Stimulated activated effector memory CD8-positive, alpha-beta T cell treated with anti-CD3 and anti-CD28 coated beads, Interleukin-12 subunit alpha, Interleukin-12 subunit beta, amount 100 ng/mL, for 72 hours (primary cell): ENCODE data around the gene DPP4.

Experiments used
- ATAC-seq: fragments of 150-1000 bp; cut with Tn5 transposase; 2 replicates; pipeline ENCODE4 v1.10.0; 2021
- DNase-seq, 2 donors: peaks; one replicate each; pipeline ENCODE4 v3.0.0; 2021 to 2022; ENCODE audit warnings: low spot score in 2 of 2
- H3K27ac Mint-ChIP-seq: one replicate; pipeline ENCODE4 v1.8.0; 2022; ENCODE audit warnings: mild to moderate bottlenecking, mixed read lengths
- H3K36me3 Mint-ChIP-seq: one replicate; pipeline ENCODE4 v1.8.0; 2022; ENCODE audit warnings: mild to moderate bottlenecking, mixed read lengths
- H3K4me1 Mint-ChIP-seq: one replicate; pipeline ENCODE4 v1.8.0; 2022; ENCODE audit warnings: mixed read lengths
- H3K4me3 Mint-ChIP-seq: one replicate; pipeline ENCODE4 v1.8.0; 2022; ENCODE audit warnings: mild to moderate bottlenecking, mixed read lengths
- H3K9me3 Mint-ChIP-seq: one replicate; pipeline ENCODE4 v1.8.0; 2022; ENCODE audit warnings: mixed read lengths

The DPP4 gene

DNA sequence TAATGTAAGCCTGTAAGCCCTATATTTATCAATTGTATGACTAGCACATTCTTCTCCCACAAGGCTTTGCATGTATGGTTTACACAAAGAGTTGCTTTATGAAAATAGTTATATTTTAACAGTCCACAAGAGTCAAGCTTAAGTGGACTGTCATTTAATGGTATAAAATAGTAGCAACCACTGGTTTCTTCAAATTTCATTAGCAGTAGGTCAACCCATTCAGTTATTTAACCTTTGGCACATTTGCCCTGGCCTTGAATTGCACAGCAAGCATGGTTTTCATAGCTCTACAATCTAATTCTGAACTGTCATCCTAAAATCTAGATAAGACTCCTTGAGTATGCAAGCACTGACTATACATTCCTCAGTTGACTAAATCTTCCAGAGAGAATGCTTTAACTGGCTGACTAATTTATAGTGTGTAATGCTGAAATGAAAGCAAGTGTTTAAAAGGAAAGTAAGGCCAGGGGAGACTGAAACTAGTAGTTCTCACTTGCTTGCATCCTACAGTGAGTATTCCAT lies 1.8 kb downstream of the DPP4 start:
- peaks cover 53% of the 10 kb centered on the region for H3K4me1 Mint-ChIP-seq
- peaks cover 27% of the 10 kb centered on the region for H3K36me3 Mint-ChIP-seq
- peak overlapping the region; percentile 91 for H3K4me3 Mint-ChIP-seq
- ATAC-seq = peak; percentile 85
- no peaks in the 10 kb centered on the region for H3K9me3 Mint-ChIP-seq
- H3K27ac Mint-ChIP-seq = peak overlapping the region; percentile 90
- DNase-seq = no peak

DNA sequence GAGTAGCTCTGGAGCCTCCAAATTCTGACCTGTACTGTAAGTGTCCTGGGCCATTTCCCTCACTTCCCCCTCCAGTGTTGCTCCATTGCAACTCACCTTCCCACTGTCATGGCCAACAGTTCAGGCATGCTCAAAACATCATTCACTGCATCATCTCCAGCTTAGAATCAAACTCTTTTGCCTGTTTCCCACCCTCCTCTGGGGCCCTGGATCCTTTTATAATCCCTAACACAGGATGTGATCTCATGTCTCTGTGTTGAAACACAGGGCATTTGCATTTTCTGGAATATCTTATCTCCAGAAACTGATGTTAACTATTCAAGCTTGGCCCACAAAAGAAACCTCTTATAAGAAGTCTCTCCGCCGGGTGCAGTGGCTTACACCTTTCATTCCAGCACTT lies 3.0 kb downstream of the DPP4 start:
- H3K4me3 Mint-ChIP-seq = peak overlapping the region; percentile 91
- peaks cover 61% of the 10 kb centered on the region for H3K4me1 Mint-ChIP-seq
- H3K36me3 Mint-ChIP-seq = peaks cover 27% of the 10 kb centered on the region
- H3K9me3 Mint-ChIP-seq = no peaks in the 10 kb centered on the region
- no peak for DNase-seq
- peak overlapping the region; percentile 54 for H3K27ac Mint-ChIP-seq
- ATAC-seq = no peak

DNA sequence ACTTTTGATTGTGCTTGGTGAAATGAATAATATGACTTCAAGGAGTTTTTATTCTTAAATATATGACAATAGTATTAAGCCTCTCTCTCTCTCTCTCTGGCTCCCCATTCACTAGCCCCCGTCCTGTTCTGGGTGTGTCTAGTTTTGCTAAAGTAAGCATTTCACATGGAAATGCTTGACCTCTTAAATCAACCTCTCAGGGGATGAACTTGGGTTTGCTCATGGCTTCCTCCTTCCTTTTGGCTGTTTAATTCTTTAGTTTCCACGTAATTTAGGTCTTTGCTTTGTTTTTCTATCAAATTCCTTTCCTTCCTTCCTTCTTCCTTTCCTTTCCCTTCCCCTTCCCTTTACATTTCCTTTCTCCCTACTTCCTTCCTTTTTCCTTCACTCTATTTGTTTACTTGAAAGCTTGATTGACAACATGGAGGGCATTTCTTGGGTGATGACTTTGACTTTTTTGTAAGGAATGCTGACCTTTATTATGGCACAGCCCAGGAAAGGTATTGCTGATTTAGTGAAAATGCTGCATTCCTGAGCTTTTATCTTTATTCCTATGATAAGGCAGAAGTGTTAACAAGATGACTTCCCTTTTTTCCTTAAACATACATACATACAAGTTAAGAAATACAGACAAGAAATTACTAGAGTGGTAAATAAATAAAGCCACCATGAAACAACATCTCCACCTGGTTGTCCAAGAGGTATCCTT lies 3.6 kb downstream of the DPP4 start:
- DNase-seq (no peak), ATAC-seq (no peak)
- Mint-ChIP-seq H3K27ac (peak overlapping the region; percentile 54), H3K4me1 (peaks cover 57% of the 10 kb centered on the region), H3K4me3 (peak overlapping the region; percentile 91), H3K9me3 (no peaks in the 10 kb centered on the region), H3K36me3 (peaks cover 27% of the 10 kb centered on the region)

DNA sequence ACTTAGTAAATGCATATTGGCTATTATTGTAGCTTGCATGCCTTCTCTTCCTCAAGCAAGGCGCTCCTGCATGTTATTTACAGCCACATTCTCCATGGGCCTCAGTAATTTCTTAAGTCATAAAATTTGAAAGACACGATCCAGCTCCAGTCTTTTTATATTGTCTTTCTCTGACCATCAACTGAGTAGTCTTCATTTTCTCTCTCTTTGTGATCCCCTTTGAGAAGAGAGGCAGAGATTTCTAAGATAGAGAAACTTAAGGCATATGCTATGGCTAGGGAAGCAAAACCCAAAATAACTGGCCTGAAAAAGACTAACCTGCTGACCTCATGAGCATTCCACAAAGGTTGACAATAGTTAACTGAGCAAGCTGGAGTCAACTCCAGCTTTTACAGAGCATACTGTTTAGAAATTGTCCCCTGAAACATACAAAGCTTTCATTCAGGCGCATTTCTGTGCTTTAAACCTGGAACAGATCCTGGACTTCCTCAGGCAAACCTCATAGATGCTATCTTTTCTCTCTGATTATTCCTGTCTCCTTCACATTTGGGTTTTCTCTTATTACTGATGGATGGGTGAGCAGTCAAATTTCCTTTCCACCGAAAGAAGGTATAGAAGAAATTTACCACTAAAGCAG lies 4.6 kb downstream of the DPP4 start:
- Mint-ChIP-seq H3K27ac (no peak overlapping the region), H3K9me3 (no peaks in the 10 kb centered on the region), H3K36me3 (peaks cover 27% of the 10 kb centered on the region), H3K4me3 (no peak overlapping the region), H3K4me1 (peaks cover 51% of the 10 kb centered on the region)
- no peak for ATAC-seq
- no peak for DNase-seq

DNA sequence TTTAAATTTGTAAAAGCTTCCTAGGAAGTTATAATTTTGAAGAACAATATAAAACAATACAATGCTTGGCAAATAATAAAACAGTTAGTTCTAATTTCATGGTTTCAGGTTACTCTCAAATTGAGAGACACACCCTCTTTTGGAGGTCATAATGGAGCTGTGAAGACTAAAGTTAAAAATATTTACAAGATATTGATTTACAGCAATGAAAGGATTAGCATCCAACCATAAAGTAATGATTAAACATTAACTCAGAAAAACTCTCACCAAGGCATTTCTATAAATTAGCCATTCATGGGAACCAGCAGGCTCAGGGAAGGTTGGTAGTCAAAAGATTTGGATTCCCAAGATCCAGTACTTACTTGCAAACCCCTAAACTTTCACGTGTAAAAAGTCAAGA lies 6.4 kb downstream of the DPP4 start:
- Mint-ChIP-seq H3K4me3 (no peak overlapping the region), H3K4me1 (peaks cover 56% of the 10 kb centered on the region), H3K9me3 (no peaks in the 10 kb centered on the region), H3K27ac (no peak overlapping the region), H3K36me3 (peaks cover 36% of the 10 kb centered on the region)
- DNase-seq (no peak), ATAC-seq (no peak)

DNA sequence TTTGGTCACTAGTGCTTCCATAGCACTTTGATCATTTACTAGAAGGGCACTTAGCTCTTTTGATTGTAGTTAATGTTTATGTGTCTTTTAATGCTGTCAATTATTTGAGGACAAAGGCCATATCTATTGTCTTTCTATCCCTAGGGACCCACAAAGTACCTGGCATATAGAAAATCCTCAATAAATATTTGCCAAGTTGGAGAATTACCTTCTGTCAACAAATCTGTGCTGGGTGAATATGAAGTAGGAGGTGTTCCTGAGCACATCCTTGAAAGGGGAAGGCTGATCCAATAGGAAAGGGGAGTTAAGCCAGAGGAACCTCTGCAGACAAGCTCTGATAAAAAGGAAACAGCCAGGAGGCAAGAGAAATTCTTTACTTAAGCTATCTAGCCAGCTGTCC lies 8.2 kb downstream of the DPP4 start:
- H3K27ac Mint-ChIP-seq = peak overlapping the region; percentile 51
- no peak for ATAC-seq
- no peaks in the 10 kb centered on the region for H3K9me3 Mint-ChIP-seq
- no peak overlapping the region for H3K4me3 Mint-ChIP-seq
- H3K4me1 Mint-ChIP-seq = peaks cover 55% of the 10 kb centered on the region
- DNase-seq = no peak
- peaks cover 41% of the 10 kb centered on the region for H3K36me3 Mint-ChIP-seq

DNA sequence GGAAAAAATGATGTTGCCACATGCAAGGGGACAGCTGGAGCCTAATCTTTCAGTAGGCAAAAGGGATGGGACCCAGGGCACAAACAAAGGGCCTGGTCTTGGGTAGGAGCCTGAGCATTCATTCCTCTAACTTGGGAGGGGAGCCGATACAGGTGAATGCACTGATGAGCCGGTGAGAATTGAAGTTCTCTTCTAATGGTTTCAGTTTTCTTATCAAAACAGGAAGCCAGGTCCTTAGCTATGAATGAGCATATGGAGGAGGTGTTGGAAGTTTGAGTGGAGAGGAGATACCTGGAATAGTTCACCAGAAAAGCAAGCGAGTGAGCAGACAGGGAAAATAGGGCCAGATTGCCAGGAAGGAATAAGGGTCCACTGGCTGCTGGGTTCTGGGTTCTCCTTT lies 10.1 kb downstream of the DPP4 start:
- Mint-ChIP-seq H3K27ac (peak overlapping the region; percentile 54), H3K9me3 (no peaks in the 10 kb centered on the region), H3K4me3 (peak overlapping the region; percentile 48), H3K36me3 (peaks cover 28% of the 10 kb centered on the region), H3K4me1 (peaks cover 56% of the 10 kb centered on the region)
- DNase-seq = no peak
- no peak for ATAC-seq

DNA sequence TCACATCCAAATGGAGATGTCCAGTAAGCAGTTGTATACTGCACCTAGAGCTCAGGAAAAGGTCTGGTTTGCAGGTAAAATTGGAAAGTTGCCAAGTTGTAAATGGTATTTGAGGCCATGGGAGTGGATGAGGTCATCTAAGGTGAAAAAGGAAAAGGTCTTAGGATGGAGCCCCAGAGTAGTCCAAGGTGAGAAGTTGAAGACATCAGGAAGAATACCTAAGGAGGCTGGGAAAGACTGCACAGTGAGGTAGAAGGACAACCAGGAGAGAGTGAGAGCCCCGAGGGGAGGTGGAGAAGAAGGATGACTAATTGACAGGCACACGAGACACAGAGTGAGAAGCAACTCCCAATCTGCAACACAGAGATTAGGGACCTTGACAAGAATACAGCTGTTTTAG lies 10.7 kb downstream of the DPP4 start:
- ATAC-seq (no peak), DNase-seq (no peak)
- peaks cover 28% of the 10 kb centered on the region for H3K36me3 Mint-ChIP-seq
- no peaks in the 10 kb centered on the region for H3K9me3 Mint-ChIP-seq
- peaks cover 60% of the 10 kb centered on the region for H3K4me1 Mint-ChIP-seq
- peak overlapping the region; percentile 54 for H3K27ac Mint-ChIP-seq
- H3K4me3 Mint-ChIP-seq = peak overlapping the region; percentile 48

DNA sequence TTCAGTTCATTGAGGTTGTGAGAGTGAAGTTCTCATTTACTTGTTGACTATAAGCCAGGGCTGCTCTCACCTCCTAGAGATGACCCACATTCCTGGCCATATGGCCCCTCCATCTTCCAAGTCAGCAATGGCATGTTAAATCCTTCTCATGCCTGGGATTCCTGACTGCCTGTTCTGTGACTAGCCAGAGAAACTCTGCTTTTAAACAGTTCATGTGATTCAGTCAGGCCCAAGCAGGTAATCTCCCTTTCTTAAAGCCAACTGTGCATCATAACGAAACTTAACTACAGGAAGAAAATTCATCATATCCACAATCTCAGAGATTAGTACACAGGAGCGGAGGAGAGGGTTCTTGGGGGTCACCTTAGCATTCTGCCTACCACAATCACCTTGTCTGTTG lies 11.5 kb downstream of the DPP4 start:
- peak overlapping the region; percentile 54 for H3K27ac Mint-ChIP-seq
- H3K9me3 Mint-ChIP-seq = no peaks in the 10 kb centered on the region
- ATAC-seq = peak; percentile 60
- H3K4me1 Mint-ChIP-seq = peaks cover 65% of the 10 kb centered on the region
- no peak for DNase-seq
- H3K4me3 Mint-ChIP-seq = peak overlapping the region; percentile 48
- H3K36me3 Mint-ChIP-seq = peaks cover 31% of the 10 kb centered on the region

DNA sequence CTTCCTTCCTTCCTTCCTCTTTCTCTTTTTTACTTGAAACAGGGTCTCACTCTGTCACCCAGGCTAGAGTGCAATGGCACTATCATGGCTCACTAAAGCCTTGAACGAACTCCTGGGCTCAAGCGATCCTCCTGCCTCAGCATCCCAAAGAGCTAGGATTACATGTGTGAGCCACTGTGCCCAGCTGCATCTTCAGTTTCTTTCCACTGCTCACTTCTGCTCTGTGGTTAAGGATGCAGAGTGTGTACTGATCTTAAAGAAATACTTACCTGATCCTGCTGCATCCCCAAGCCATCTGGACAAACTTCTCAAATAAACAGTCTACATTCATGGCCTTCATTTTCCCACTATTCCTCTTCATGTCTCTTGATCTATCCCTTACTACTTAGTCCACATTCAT lies 13.0 kb downstream of the DPP4 start:
- ATAC-seq = no peak
- DNase-seq = no peak
- H3K9me3 Mint-ChIP-seq = no peaks in the 10 kb centered on the region
- peaks cover 45% of the 10 kb centered on the region for H3K36me3 Mint-ChIP-seq
- peak overlapping the region; percentile 71 for H3K27ac Mint-ChIP-seq
- H3K4me3 Mint-ChIP-seq = peak overlapping the region; percentile 44
- H3K4me1 Mint-ChIP-seq = peaks cover 72% of the 10 kb centered on the region

DNA sequence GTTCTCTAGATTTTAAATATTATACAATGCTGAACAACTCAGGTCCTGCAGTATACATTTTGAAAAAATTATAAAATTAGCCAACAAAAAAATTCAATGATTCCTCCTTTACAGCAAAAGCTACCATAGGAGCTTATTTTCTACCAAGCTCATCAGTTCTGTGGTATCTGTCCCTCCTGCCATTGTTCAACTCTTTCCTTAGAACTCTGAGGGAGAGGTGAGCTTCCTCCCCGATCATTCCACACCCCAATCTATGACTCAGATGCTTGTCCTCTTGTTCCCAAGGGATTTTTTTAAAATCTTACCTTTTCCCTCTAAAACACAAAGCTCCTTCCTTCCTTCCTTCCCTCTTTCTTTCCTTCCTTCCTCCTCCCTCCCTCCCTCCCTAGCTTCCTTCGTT lies 13.5 kb downstream of the DPP4 start:
- peak overlapping the region; percentile 44 for H3K4me3 Mint-ChIP-seq

DNA sequence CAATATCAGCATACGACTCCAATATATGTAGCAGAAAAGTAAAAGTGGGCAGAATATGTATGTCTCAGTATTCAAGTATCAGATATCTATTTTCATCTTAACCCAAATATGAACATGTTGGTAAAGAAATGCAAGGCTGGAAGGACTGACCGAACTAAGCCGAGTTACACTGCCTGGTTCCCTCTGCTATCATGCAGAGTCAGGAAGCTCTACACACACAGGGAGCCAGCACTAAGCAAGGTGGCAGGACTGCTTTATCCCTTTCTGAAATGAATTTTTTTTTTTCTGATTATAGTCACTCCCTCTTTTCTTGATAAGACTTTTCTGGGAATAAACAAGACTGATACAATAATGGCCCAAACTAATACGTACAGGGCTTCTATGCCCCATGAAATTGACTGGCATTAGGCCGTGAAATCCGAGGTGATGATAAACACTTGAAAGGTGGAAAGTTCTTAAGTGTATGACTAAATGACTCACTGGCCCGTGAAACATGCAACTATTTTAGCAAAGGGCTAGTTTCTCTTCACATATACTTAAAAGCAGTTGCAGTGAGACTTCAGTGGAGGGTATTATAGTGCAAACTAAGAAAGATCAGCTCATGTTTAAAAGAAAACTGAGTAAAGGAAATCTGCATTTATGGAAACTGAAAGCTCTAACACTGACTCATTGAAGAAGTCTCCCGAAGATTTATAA lies 14.9 kb downstream of the DPP4 start:
- Mint-ChIP-seq H3K36me3 (peaks cover 55% of the 10 kb centered on the region), H3K4me1 (peaks cover 81% of the 10 kb centered on the region), H3K4me3 (peak overlapping the region; percentile 44), H3K9me3 (no peaks in the 10 kb centered on the region), H3K27ac (peak overlapping the region; percentile 71)
- peak; percentile 92 for ATAC-seq
- no peak for DNase-seq

More for the DNA sequence above, 13.5 kb downstream of the DPP4 start:
- ATAC-seq (no peak), DNase-seq (no peak)
- no peaks in the 10 kb centered on the region for H3K9me3 Mint-ChIP-seq
- H3K36me3 Mint-ChIP-seq = peaks cover 49% of the 10 kb centered on the region
- H3K4me1 Mint-ChIP-seq = peaks cover 75% of the 10 kb centered on the region
- H3K27ac Mint-ChIP-seq = peak overlapping the region; percentile 71

DNA sequence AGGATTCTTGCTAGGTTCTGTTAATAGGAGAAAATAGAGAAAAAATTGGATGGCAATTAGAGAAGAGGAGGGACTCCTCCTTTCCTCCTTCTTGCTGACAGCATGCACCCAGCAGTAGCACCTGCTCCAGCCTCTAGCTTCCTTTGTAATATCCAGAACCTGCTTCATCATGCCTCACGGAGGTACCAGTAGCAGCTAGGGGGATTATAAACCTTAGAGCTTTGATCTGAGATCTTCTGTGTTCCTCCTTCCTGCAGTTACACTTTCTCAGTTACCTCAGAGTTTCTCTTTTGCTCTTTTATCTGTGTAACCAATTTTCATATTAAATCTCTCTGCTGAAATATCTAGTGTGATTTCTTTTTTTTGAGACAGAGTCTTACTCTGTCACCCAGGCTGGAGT lies 16.6 kb downstream of the DPP4 start:
- H3K27ac Mint-ChIP-seq = peak overlapping the region; percentile 63
- no peak for DNase-seq
- peaks cover 44% of the 10 kb centered on the region for H3K36me3 Mint-ChIP-seq

DNA sequence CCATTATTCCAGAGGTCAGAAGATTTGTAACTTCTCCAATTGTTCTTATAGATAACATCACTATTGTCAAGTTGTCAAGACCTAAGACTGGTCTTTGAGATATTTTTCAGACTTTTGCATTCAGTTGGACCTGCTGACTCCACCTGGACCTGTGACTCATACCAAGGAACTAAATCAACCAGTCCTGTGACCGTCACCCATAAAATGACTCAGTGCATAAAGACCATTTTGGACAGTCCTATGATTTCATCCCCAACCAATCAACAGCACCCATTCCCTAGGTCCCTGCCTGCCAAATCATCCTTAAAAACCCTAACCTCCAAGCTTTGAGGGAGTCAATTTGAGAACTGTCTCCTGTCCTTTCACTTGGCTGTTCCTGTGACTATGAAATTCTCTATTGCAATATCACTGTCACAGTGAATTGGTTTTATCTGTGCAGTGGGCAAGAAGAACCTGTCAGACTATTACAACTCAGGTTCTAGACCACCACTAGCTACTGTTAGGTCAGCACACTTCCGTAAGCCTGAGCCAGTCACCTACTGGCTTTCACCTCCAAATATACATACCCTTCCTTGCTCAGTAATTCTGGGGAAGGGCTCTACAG lies 17.1 kb downstream of the DPP4 start:
- ATAC-seq = peak; percentile 12
- Mint-ChIP-seq H3K9me3 (no peaks in the 10 kb centered on the region), H3K4me1 (peaks cover 70% of the 10 kb centered on the region), H3K4me3 (peak overlapping the region; percentile 44), H3K27ac (peak overlapping the region; percentile 63), H3K36me3 (peaks cover 45% of the 10 kb centered on the region)
- no peak for DNase-seq

More for the DNA sequence above, 16.6 kb downstream of the DPP4 start:
- ATAC-seq = no peak
- Mint-ChIP-seq H3K4me3 (peak overlapping the region; percentile 44), H3K4me1 (peaks cover 69% of the 10 kb centered on the region), H3K9me3 (no peaks in the 10 kb centered on the region)

DNA sequence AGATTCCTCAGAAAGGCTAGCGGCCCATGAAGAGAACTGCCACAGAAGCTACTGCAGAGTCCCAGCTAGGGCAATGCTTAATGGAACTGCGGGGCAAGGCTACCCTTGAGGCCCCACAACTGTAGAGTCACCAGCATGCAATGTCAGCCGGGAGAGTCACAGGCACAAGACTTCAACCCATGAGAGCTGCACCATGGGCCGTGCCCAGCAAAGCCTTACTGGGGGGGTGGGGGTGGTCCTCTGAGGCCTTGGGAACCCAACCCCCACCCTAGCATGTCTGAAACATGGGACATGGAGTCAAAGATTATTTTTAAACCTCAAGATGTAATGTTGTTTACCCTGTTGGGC lies 20.2 kb downstream of the DPP4 start:
- H3K36me3 Mint-ChIP-seq = peaks cover 47% of the 10 kb centered on the region

More for the DNA sequence above, 20.2 kb downstream of the DPP4 start:
- DNase-seq (no peak), ATAC-seq (no peak)
- Mint-ChIP-seq H3K27ac (peak overlapping the region; percentile 34), H3K4me1 (peaks cover 47% of the 10 kb centered on the region), H3K9me3 (no peaks in the 10 kb centered on the region), H3K4me3 (no peak overlapping the region)
